GM21529 (cell line): ENCODE measurements around the gene OR5J2.
"Not testable (repeated sequence)": the region's sequence is repeated elsewhere in the genome, so short reads cannot be mapped to it uniquely, and the experiment has no call there.

Experiments used
- ATAC-seq: cut with Tn5 transposase; IDR thresholded peaks from one replicate; pipeline ENCODE4 v1.9.1; 2021; ENCODE audit not compliant: unreplicated experiment

Gene OR5J2

DNA sequence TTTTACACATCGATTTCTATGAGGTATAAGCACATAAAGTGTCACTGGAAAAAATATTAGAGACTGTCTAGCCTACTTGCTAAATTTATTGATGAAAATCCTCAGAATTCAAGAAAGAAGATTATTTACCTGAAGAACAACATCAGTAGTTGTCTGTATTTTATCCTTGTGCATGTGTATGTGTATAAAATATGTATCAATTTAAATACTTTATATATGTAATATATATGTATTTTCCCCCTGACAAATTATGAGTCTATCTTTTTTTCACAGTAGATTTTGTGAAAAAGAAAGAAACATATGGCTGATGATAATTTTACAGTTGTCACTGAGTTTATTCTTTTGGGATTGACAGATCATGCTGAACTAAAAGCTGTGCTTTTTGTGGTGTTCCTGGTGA lies at the start of gene OR5J2:
OR5J2 (plus strand) TSS at position 301 of the 400 bp plus-strand sequence; CDS start at position 301, 0 bp downstream.
- no peak for ATAC-seq

DNA sequence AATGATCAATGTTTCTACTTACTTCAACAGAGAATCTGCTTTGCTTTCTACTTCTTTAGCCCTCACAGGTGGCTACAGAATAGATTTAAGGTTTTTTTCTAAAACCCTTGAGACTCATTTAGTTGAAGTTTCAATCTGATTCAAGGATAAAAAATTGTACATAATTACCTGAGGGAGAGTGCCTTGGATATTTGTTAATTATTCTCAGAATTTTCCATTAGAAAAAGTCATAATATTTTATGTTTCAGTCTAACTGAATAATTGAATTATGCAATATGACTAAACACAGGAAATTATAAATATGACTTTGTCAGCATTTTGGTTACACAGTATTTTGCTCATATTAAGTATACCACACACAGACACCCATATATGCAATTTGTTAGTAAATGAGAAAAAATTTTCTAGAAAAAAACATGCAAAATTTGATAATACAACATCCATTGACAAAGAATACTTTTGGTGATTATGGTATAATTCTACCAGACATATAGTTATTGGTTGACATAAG lies 36.2 kb upstream of the OR5J2 start, which contains the start of gene OR8J3:
OR8J3 (minus strand) TSS at position 51 of the 511 bp plus-strand sequence. CDS start 2,483 bp downstream, outside the sequence.
- no peak for ATAC-seq

DNA sequence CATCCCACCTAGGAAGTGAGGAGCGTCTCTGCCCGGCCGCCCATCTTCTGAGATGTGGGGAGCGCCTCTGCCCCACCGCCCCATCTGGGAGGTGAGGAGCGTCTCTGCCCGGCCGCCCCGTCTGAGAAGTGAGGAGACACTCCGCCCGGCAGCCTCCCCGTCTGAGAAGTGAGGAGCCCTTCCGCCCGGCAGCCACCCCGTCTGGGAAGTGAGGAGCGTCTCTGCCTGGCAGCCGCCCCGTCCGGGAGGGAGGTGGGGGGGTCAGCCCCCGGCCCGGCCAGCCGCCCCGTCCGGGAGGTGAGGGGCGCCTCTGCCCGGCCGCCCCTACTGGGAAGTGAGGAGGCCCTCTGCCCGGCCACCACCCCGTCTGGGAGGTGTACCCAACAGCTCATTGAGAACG lies 32.7 kb upstream of the OR5J2 start:
- not testable (repeated sequence) for ATAC-seq

DNA sequence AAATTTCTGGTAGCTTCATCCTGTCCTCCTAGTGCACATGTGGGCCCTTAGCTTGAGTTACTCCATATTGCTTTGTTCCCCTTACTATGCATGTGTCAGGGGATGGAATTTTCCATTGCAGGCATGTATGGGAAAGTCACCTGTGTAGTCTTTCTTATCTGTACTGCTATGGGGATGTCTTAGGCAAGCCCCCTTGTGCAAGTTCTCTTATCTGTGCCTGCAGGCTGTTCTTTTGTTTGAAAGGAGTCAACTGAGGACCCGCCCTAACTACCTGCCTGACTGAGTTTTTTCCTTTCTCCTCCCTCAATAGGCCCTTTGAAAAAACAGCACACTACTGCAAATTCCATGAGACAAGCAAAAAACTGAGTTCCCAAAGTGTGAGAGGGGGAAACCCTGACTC lies 25.0 kb upstream of the OR5J2 start:
- ATAC-seq: no peak

DNA sequence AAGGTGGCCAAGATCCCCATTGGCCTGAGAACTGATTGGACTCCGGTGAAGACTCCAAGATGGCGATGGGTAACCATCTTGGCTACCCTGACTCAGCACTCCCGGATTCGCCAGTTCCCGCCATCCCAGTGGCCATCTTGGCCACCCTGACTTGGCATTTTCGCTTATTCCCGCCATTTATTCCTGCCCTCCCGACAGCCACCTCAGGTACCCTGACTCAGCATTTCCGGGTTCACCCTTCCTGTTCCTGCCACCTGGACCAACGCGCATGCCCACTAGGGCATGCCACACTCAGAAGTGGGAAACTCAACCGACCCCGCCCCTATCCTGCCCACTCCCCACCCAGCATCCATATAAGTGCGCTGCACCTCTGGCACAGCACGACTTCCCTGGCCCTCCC lies 24.1 kb upstream of the OR5J2 start:
- no peak for ATAC-seq

DNA sequence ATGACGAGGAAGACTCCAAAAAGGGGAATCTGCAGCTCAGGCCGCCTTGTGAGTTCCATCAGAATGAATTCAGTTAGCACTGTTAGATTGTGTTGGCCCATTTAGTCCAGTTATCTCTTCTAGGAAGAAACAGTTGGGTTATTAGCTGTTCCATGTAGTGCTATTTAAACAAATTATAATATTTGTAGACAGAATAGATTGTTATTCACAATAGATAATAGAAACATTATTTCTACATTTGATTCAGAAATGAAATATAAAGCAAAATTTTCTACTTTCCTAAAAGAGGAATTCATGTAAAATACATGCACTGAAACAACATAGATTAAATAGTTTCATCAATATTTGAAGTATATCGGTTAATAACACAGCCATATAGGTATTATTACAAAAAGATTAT lies 16.2 kb upstream of the OR5J2 start, which contains the start of gene OR8K5:
OR8K5 (minus strand) TSS at position 101 of the 400 bp plus-strand sequence; CDS start at position 101, 0 bp downstream.
- ATAC-seq: no peak

DNA sequence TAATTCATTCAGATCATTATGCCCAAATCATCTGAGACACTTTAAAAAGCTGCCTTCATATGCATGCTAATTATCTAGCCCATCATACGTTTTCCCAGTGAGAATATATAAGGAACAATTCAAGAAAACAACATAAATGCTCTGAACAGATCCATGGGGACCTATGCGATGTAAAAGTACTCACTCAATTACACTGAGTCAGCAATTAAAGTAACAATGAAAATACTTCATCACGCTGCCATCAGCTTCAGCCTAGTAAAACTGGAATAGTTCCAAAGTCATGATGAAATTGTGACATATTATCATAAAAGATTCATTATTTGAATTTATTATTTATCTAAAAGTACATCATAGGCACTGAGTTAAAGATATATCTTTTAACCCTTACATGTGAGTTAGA lies 12.6 kb upstream of the OR5J2 start:
- ATAC-seq: no peak

DNA sequence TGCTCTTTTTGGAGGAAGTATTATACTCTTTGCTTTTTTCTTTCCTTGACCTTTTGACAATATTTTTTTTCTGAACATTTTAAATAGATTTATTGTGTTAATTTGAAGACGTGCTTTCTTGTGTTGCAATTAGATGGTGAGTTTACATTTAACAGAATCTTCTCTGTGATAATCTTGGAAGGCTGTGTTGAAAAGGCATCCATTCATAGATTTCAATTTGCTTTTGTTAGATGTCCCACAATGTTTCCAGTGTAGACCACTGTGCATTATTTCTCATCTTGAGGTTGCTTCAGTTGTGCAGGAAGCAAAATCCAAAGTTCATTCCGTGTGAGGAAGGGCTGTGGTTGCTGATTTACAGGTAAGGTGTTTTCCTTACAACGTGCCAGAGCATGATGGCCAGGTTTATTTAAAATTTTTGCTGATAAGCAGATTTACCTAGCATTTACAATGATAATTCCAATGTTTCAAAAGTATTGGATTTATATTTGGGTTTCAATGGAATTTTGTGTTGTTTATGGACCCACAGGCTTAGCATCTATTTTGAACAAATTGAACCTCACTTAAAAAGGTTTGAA lies 4.1 kb upstream of the OR5J2 start:
- no peak for ATAC-seq

DNA sequence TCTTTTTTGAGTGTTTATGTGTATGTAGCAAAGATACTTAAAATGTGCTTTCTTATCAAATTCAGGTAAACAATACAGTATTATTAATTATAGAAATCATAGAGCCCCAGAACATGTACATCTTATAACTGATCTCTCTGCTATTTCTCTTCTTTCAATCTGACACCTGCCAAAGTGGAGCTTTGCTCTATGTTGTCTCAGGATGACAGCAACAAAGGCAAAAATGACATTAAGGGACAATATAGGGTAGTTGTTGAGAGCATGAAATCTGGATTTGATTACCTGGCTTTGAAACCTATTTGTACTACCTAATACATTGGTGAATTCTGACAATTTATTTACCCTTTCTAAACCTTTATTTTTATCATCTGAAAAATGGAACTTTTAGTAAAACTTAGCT lies 7.0 kb downstream of the OR5J2 start:
- ATAC-seq: no peak

DNA sequence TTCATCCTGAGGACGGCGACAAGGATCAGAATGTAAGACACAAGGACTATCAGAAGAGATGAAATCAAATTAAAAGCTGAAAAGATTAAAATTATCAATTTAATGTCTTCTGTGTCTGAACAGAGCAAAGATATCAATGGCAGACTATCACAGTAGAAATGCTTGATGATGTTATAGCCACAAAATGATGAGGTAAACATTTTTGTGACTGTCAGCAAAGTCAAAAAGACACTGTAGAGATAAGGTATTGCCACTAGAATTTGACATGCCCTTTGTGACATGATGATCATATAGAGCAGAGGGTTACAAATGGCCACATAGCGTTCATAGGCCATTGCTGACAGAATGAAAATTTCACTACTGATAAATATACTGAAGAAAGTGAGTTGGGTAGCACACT lies 12.2 kb downstream of the OR5J2 start:
- no peak for ATAC-seq

DNA sequence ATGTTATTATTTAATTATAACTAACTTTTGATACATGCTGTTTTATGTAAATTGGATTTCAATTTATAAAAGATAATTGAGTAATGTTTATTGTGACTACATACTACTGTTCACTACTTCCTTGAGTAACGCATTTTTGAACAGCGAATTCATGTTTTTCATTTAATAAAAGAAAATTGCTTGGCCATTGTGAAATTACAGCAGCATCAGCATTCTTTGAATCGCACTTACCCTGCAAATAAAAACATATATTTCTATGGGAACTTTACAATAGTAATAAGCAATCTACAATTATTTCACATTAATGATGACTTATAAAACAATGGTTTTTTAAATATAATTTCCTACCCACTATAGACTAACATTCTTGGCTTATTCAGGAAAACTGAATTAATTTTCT lies 20.3 kb downstream of the OR5J2 start:
- no peak for ATAC-seq

DNA sequence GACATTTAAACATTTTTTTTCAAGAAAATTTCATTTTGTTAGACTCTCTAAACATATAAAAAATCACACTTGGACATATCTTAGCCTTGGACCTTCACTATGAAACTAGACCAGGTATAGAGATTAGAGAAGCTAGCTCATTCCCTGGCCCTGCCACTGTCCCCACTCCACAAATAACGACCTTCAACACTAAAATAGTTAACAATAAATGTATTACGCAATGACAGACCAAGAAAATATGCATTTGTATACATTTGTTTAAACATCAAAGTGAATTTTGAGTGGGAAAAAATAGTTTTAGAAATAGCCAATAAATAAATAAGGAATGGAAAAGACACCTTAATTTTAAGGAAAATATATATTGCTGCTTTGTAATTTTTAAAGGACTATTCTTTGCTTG lies 20.9 kb downstream of the OR5J2 start:
- no peak for ATAC-seq

DNA sequence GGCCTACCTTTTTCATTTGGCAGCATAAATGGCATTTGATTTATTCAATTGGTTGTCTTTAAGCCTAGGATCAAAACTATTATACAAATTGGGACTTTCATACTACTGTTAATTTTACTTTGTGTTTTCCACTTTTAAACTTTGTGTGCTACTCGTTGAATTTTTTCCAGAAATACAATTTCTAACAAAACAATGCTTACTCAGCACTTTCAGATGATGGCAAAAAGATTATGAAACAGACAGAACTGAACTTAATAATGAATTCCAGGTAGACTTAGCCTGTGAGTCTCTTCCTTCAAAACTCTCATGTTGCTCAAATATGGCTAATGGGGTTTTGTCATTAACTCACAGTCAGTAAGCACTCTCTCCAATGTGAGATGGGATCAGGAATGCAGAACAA lies 31.4 kb downstream of the OR5J2 start:
- no peak for ATAC-seq

DNA sequence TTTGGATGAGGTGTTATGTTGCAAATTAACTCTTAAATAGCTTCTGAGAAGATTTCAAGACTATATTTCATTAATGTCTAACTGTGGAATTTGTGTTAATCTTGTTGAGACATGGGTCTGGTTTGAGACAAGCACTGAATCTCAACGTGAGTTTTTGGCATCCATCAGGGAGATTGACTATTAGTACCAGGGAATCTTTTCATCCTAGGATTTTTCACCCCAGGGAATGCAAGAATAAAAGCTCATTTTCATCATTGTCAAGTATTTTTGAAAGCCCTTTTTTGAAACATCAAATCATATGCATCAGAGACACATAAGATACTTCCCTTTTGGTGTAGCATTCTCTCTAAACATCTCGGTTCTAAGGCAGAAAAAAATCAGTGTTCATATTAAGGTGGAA lies 38.1 kb downstream of the OR5J2 start:
- ATAC-seq: no peak

DNA sequence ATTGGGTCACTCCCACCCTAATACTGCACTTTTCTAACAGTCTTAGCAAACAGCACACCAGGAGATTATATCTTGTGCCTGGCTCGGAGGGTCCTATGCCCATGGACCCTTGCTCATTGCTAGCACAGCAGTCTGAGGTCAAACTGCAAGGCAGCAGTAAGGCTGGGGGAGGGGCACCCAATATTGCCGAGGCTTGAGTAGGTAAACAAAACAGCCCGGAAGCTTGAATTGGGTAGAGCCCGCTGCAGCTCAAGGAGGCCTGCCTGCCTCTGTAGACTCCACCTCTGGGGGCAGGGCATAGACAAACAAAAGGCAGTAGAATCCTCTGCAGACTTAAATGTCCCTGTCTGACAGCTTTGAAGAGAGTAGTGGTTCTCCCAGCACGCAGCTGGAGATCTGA lies 43.3 kb downstream of the OR5J2 start:
- not testable (repeated sequence) for ATAC-seq
